ENCODE measurements around the gene MRC1. TPM values are rescaled to one million over a fixed set of nuclear protein-coding genes. Genes with fewer than 3 reads are reported as not detected.

MRC1 gene
- total and polyA plus RNA-seq, 5 donors from 2014 or later = 0.24 to 1.8 (median 0.64) TPM

- Mint-ChIP-seq H3K27ac (no peak overlapping the region), H3K4me1 (peaks cover 0 to 4% (median 0%) of the 10 kb centered on the region in 4 donors), H3K9me3 (no peaks in the 10 kb centered on the region), H3K27me3 (no peaks in the 10 kb centered on the region), H3K4me3 (no peak overlapping the region), H3K36me3 (peaks cover 3% of the 10 kb centered on the region)
- Histone ChIP-seq H3K27me3 (ENCODE audit: control insufficient read depth, insufficient read depth, low read length) (no peaks in the 10 kb centered on the region), H3K9me3 (ENCODE audit: control insufficient read depth in 2 of 2, low read length in 2 of 2) (no peaks in the 10 kb centered on the region), H3K27ac (ENCODE audit: insufficient read depth, low read length, poor library complexity, severe bottlenecking) (no peak overlapping the region), H3K4me3 (ENCODE audit: low read depth, low read length) (no peak overlapping the region), H3K36me3 (ENCODE audit: control insufficient read depth, insufficient read depth, low read length) (no peaks in the 10 kb centered on the region), H3K4me1 (ENCODE audit: control insufficient read depth, insufficient read depth, low read length, poor library complexity, severe bottlenecking) (no peaks in the 10 kb centered on the region)
- DNase-seq (no peak), ATAC-seq (ENCODE audit: low read depth in 2 of 2) (no peak)
Measured at GRCh38 chr10:17779784-17780183, 29.4 kb upstream of the MRC1 start.

GRCh38 chr10:17780727-17781126 is 28.4 kb upstream of the MRC1 start:
- ATAC-seq (ENCODE audit: low read depth in 2 of 2) = no peak

GRCh38 chr10:17781856-17782255 is 27.3 kb upstream of the MRC1 start:
- H3K27me3 Mint-ChIP-seq = no peaks in the 10 kb centered on the region
- ATAC-seq (ENCODE audit: low read depth in 2 of 2) (no peak), DNase-seq (no peak)
- peaks cover 0 to 4% (median 0%) of the 10 kb centered on the region in 4 donors for H3K4me1 Mint-ChIP-seq
- no peak overlapping the region for H3K27ac Mint-ChIP-seq
- no peaks in the 10 kb centered on the region for H3K4me1 ChIP-seq (ENCODE audit: control insufficient read depth, insufficient read depth, low read length, poor library complexity, severe bottlenecking)
- H3K4me3 Mint-ChIP-seq = no peak overlapping the region
- H3K27ac ChIP-seq (ENCODE audit: insufficient read depth, low read length, poor library complexity, severe bottlenecking) = no peak overlapping the region
- H3K27me3 ChIP-seq (ENCODE audit: control insufficient read depth, insufficient read depth, low read length) = no peaks in the 10 kb centered on the region
- no peaks in the 10 kb centered on the region for H3K9me3 Mint-ChIP-seq
- no peaks in the 10 kb centered on the region for H3K36me3 ChIP-seq (ENCODE audit: control insufficient read depth, insufficient read depth, low read length)
- H3K36me3 Mint-ChIP-seq = peaks cover 2% of the 10 kb centered on the region
- H3K4me3 ChIP-seq (ENCODE audit: low read depth, low read length) = no peak overlapping the region
- no peaks in the 10 kb centered on the region for H3K9me3 ChIP-seq (ENCODE audit: control insufficient read depth in 2 of 2, low read length in 2 of 2)

More at GRCh38 chr10:17780727-17781126, 28.4 kb upstream of the MRC1 start:
- no peak overlapping the region for H3K4me3 Mint-ChIP-seq
- H3K27ac ChIP-seq (ENCODE audit: insufficient read depth, low read length, poor library complexity, severe bottlenecking) = no peak overlapping the region
- no peak overlapping the region for H3K27ac Mint-ChIP-seq
- no peaks in the 10 kb centered on the region for H3K36me3 ChIP-seq (ENCODE audit: control insufficient read depth, insufficient read depth, low read length)
- no peaks in the 10 kb centered on the region for H3K4me1 ChIP-seq (ENCODE audit: control insufficient read depth, insufficient read depth, low read length, poor library complexity, severe bottlenecking)
- H3K9me3 Mint-ChIP-seq = no peaks in the 10 kb centered on the region
- peaks cover 0 to 4% (median 0%) of the 10 kb centered on the region in 4 donors for H3K4me1 Mint-ChIP-seq
- no peak overlapping the region for H3K4me3 ChIP-seq (ENCODE audit: low read depth, low read length)
- DNase-seq = no peak
- H3K27me3 Mint-ChIP-seq = no peaks in the 10 kb centered on the region
- no peaks in the 10 kb centered on the region for H3K27me3 ChIP-seq (ENCODE audit: control insufficient read depth, insufficient read depth, low read length)
- peaks cover 3% of the 10 kb centered on the region for H3K36me3 Mint-ChIP-seq
- H3K9me3 ChIP-seq (ENCODE audit: control insufficient read depth in 2 of 2, low read length in 2 of 2) = no peaks in the 10 kb centered on the region

- H3K4me1 Mint-ChIP-seq = peaks cover 0 to 4% (median 0%) of the 10 kb centered on the region in 4 donors
- Histone ChIP-seq H3K27ac (ENCODE audit: insufficient read depth, low read length, poor library complexity, severe bottlenecking) (no peak overlapping the region), H3K27me3 (ENCODE audit: control insufficient read depth, insufficient read depth, low read length) (no peaks in the 10 kb centered on the region), H3K36me3 (ENCODE audit: control insufficient read depth, insufficient read depth, low read length) (no peaks in the 10 kb centered on the region), H3K4me3 (ENCODE audit: low read depth, low read length) (no peak overlapping the region), H3K4me1 (ENCODE audit: control insufficient read depth, insufficient read depth, low read length, poor library complexity, severe bottlenecking) (no peaks in the 10 kb centered on the region), H3K9me3 (ENCODE audit: control insufficient read depth in 2 of 2, low read length in 2 of 2) (no peaks in the 10 kb centered on the region)
- H3K9me3 Mint-ChIP-seq = no peaks in the 10 kb centered on the region
- no peak overlapping the region for H3K4me3 Mint-ChIP-seq
- ATAC-seq (ENCODE audit: low read depth in 2 of 2) (no peak), DNase-seq (no peak)
- H3K36me3 Mint-ChIP-seq = no peaks in the 10 kb centered on the region
- no peaks in the 10 kb centered on the region for H3K27me3 Mint-ChIP-seq
- peak overlapping the region in 1 of 3 donors; percentile 19 for H3K27ac Mint-ChIP-seq
Measured at GRCh38 chr10:17782921-17783665, 26.1 kb upstream of the MRC1 start.

GRCh38 chr10:17783751-17784150 is 25.4 kb upstream of the MRC1 start:
- H3K4me1 ChIP-seq (ENCODE audit: control insufficient read depth, insufficient read depth, low read length, poor library complexity, severe bottlenecking) = no peaks in the 10 kb centered on the region
- no peak for DNase-seq
- Mint-ChIP-seq H3K27me3 (no peaks in the 10 kb centered on the region), H3K36me3 (no peaks in the 10 kb centered on the region), H3K27ac (peak overlapping the region in 1 of 3 donors; percentile 19), H3K9me3 (no peaks in the 10 kb centered on the region), H3K4me1 (peaks cover 0 to 4% (median 0%) of the 10 kb centered on the region in 4 donors), H3K4me3 (no peak overlapping the region)
- ATAC-seq (ENCODE audit: low read depth in 2 of 2) = no peak
- no peaks in the 10 kb centered on the region for H3K27me3 ChIP-seq (ENCODE audit: control insufficient read depth, insufficient read depth, low read length)
- H3K27ac ChIP-seq (ENCODE audit: insufficient read depth, low read length, poor library complexity, severe bottlenecking) = no peak overlapping the region
- H3K4me3 ChIP-seq (ENCODE audit: low read depth, low read length) = no peak overlapping the region
- H3K9me3 ChIP-seq (ENCODE audit: control insufficient read depth in 2 of 2, low read length in 2 of 2) = no peaks in the 10 kb centered on the region
- no peaks in the 10 kb centered on the region for H3K36me3 ChIP-seq (ENCODE audit: control insufficient read depth, insufficient read depth, low read length)

- H3K27me3 Mint-ChIP-seq = no peaks in the 10 kb centered on the region
- Histone ChIP-seq H3K27ac (ENCODE audit: insufficient read depth, low read length, poor library complexity, severe bottlenecking) (no peak overlapping the region), H3K9me3 (ENCODE audit: control insufficient read depth in 2 of 2, low read length in 2 of 2) (no peaks in the 10 kb centered on the region), H3K4me3 (ENCODE audit: low read depth, low read length) (no peak overlapping the region), H3K36me3 (ENCODE audit: control insufficient read depth, insufficient read depth, low read length) (no peaks in the 10 kb centered on the region), H3K4me1 (ENCODE audit: control insufficient read depth, insufficient read depth, low read length, poor library complexity, severe bottlenecking) (no peaks in the 10 kb centered on the region), H3K27me3 (ENCODE audit: control insufficient read depth, insufficient read depth, low read length) (no peaks in the 10 kb centered on the region)
- peaks cover 0 to 4% (median 0%) of the 10 kb centered on the region in 4 donors for H3K4me1 Mint-ChIP-seq
- no peak overlapping the region for H3K27ac Mint-ChIP-seq
- no peak overlapping the region for H3K4me3 Mint-ChIP-seq
- no peak for DNase-seq
- ATAC-seq (ENCODE audit: low read depth in 2 of 2) = no peak
- no peaks in the 10 kb centered on the region for H3K36me3 Mint-ChIP-seq
- H3K9me3 Mint-ChIP-seq = no peaks in the 10 kb centered on the region
Measured at GRCh38 chr10:17784688-17785087, 24.5 kb upstream of the MRC1 start.

- H3K4me1 ChIP-seq (ENCODE audit: control insufficient read depth, insufficient read depth, low read length, poor library complexity, severe bottlenecking) = no peaks in the 10 kb centered on the region
- H3K36me3 Mint-ChIP-seq = no peaks in the 10 kb centered on the region
- peaks cover 0 to 4% (median 0%) of the 10 kb centered on the region in 4 donors for H3K4me1 Mint-ChIP-seq
- no peak overlapping the region for H3K27ac Mint-ChIP-seq
- no peak overlapping the region for H3K4me3 ChIP-seq (ENCODE audit: low read depth, low read length)
- H3K27me3 Mint-ChIP-seq = no peaks in the 10 kb centered on the region
- no peaks in the 10 kb centered on the region for H3K36me3 ChIP-seq (ENCODE audit: control insufficient read depth, insufficient read depth, low read length)
- DNase-seq = no peak
- no peak for ATAC-seq (ENCODE audit: low read depth in 2 of 2)
- no peak overlapping the region for H3K27ac ChIP-seq (ENCODE audit: insufficient read depth, low read length, poor library complexity, severe bottlenecking)
- no peaks in the 10 kb centered on the region for H3K9me3 ChIP-seq (ENCODE audit: control insufficient read depth in 2 of 2, low read length in 2 of 2)
- no peak overlapping the region for H3K4me3 Mint-ChIP-seq
- no peaks in the 10 kb centered on the region for H3K27me3 ChIP-seq (ENCODE audit: control insufficient read depth, insufficient read depth, low read length)
- no peaks in the 10 kb centered on the region for H3K9me3 Mint-ChIP-seq
Measured at GRCh38 chr10:17785276-17785930, 23.7 kb upstream of the MRC1 start.

Measured in CD4-positive, CD25-positive, alpha-beta regulatory T cell (primary cell).